Ovary (tissue), 9 donors: Measurements from ENCODE around the gene ICAM4. TPM values are rescaled to one million over a fixed set of nuclear protein-coding genes. Genes with fewer than 3 reads are reported as not detected.

Source experiments
- DNase-seq, 5 donors: peaks; one replicate each; pipeline ENCODE4 v3.0.0-alpha.2; 2019 to 2020
- H3K27ac ChIP-seq, 2 donors: fragments of 200-600 bp; one replicate each; pipeline versions ENCODE4 v1.5.1 to v1.8.0; 2019 to 2022
- H3K27me3 ChIP-seq: fragments of 200-600 bp; one replicate; pipeline ENCODE4 v1.8.0; 2022
- H3K36me3 ChIP-seq: fragments of 200-600 bp; sonication (generic); one replicate; pipeline ENCODE4 v1.5.1; 2019
- H3K4me1 ChIP-seq: one replicate; pipeline ENCODE4 v1.8.1; 2013; ENCODE audit warnings: mild to moderate bottlenecking, moderate library complexity; ENCODE audit not compliant: insufficient read depth
- H3K4me3 ChIP-seq: fragments of 200-600 bp; sonication (generic); one replicate; pipeline ENCODE4 v1.5.1; 2017
- H3K9me3 ChIP-seq, 2 donors: fragments of 200-600 bp in 1 of 2; sonication (generic) in 1 of 2; one replicate each; pipeline versions ENCODE4 v1.5.1 to v1.8.1; 2013 to 2019; ENCODE audit warnings: mild to moderate bottlenecking in 1 of 2, moderate library complexity in 1 of 2
- EP300 ChIP-seq: sonication (generic); formaldehyde crosslinking; IDR thresholded peaks from one replicate; pipeline ENCODE4 v1.6.1; 2017; ENCODE audit warnings: antibody characterized with exemption
- POLR2A ChIP-seq: fragments of 450-650 bp; IDR thresholded peaks from one replicate; pipeline ENCODE4 v1.6.1; 2017; ENCODE audit warnings: antibody characterized with exemption, mild to moderate bottlenecking, moderate library complexity
- WGBS, 3 donors: extraction: QIAGEN DNeasy Blood & Tissue Kit in 1 of 3; methylation state at CpG; one replicate each; pipeline versions ENCODE4 v1.1.5 to v1.1.7; 2013 to 2017; 5-methylcytosine and 5-hydroxymethylcytosine counted together
- intact Hi-C, 4 donors: fragments of 100-400 bp; cut with DNase I; formaldehyde crosslinking; loops; one replicate each; pipeline versions ENCODE4 v1.11.0 to v1.15.1; 2022 to 2023
- polyA plus RNA-seq, 2 donors: library from polyadenylated mRNA; stranded (reverse); fragments of 200-250 nt in 1 of 2; fragments of 350-450 nt in 1 of 2; fragmentation: Illumina TruSeq in 1 of 2; extraction: RNeasy Lipid Tissue Mini Kit (QIAGEN cat#74804) in 1 of 2; gene quantifications; one replicate each; pipeline ENCODE4 v1.2.3, GENCODE V29; 2013 to 2014
- total RNA-seq, 7 donors: library from RNA; depleted of rRNA in 2 of 7; stranded (reverse); fragments of >200 nt in 2 of 7; fragmentation: NEBNext Ultra II Directional in 3 of 7; extraction: Animal tissue kit (Norgen Biotek cat#: 25700) in 3 of 7; gene quantifications; one replicate each; pipeline versions ENCODE4 v1.1.0 to v1.2.4, GENCODE V29; 2016 to 2023
- TF ChIP-seq, protein P1 (sequence below), 3 donors: fragments of 450-650 bp in 2 of 3; fragments of 200-600 bp in 1 of 3; IDR thresholded peaks; one replicate each; pipeline versions ENCODE4 v1.5.1 to v1.8.0; 2016 to 2022; ENCODE audit warnings: antibody characterized with exemption in 3 of 3, mild to moderate bottlenecking in 1 of 3
- donor health status: DM: no; HTN: no; CAD: no; lungs with moderate emphysema.
- donor health status: DM: no; HTN: no; CAD: no.
- donor health status: Bipolar disorder and iron deficiency.
- donor health status: DM: yes; HTN: yes; CAD: no.
- donor health status: DM: no; HTN: no; CAD: no.
- donor health status: DM: yes; HTN: yes; CAD: no.

The ICAM4 gene
- total and polyA plus RNA-seq, 9 donors = 0.17 to 3.3 (median 0.47) TPM

GRCh38 chr19:10299545-10300458, 13.0 kb downstream of the ICAM4 start:
- Histone ChIP-seq H3K36me3 (no peaks in the 10 kb centered on the region), H3K9me3 (no peaks in the 10 kb centered on the region), H3K4me1 (peaks cover 5% of the 10 kb centered on the region), H3K27ac (no peak overlapping the region), H3K4me3 (no peak overlapping the region), H3K27me3 (no peaks in the 10 kb centered on the region)
- 38 to 47% (median 43%) methylated on average over 14 of the region's 14 CpGs for WGBS, 3 donors
- intact Hi-C loops = no loop called here
- no peak for TF ChIP-seq EP300
- TF ChIP-seq, protein P1, sequence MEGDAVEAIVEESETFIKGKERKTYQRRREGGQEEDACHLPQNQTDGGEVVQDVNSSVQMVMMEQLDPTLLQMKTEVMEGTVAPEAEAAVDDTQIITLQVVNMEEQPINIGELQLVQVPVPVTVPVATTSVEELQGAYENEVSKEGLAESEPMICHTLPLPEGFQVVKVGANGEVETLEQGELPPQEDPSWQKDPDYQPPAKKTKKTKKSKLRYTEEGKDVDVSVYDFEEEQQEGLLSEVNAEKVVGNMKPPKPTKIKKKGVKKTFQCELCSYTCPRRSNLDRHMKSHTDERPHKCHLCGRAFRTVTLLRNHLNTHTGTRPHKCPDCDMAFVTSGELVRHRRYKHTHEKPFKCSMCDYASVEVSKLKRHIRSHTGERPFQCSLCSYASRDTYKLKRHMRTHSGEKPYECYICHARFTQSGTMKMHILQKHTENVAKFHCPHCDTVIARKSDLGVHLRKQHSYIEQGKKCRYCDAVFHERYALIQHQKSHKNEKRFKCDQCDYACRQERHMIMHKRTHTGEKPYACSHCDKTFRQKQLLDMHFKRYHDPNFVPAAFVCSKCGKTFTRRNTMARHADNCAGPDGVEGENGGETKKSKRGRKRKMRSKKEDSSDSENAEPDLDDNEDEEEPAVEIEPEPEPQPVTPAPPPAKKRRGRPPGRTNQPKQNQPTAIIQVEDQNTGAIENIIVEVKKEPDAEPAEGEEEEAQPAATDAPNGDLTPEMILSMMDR (IDR thresholded peaks at IDR 0.05) = no peak
- TF ChIP-seq POLR2A = no peak
- DNase-seq = no peak

DNA sequence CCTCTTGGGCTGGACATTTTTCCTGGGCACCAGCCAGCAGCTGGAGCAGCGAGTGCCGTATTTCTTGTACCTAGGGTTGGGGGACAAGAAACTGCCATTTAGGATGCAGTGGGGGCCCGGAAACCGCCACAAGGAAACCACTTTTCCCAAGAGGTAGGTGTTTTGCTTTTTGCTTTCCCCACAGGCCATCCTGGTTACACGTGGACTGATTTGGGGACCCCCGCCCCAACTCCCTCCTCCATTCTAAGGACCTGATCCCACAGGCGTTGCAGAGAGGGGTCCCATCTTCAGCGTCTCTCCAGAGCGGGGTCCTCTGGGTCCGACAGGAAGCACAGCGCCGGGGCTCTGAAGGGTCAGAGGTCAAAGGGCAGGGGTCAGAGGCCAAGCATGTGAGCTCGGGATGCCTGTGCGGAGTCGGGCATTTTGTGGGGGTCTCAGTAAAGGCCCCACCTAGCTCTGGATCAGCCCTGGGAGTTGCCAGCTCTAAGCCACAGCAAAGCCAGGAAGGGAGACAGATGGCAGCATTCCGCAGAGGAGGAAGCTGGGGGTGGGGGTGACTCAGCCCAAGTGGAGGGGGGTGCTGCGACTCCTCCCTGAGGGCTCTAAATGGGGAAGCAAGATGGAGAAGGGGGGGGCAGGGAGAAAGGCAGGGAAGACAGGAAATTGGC, 18.5 kb downstream of the ICAM4 start:
- Histone ChIP-seq H3K36me3 (no peaks in the 10 kb centered on the region), H3K27ac (no peak overlapping the region), H3K9me3 (no peaks in the 10 kb centered on the region), H3K4me3 (no peak overlapping the region), H3K4me1 (no peaks in the 10 kb centered on the region), H3K27me3 (no peaks in the 10 kb centered on the region)
- intact Hi-C loops = no loop called here
- WGBS, 3 donors = 70 to 75% (median 72%) methylated on average over 17 of the region's 17 CpGs
- no peak for DNase-seq
- TF ChIP-seq POLR2A (no peak), EP300 (no peak)
- TF ChIP-seq, protein P1 (IDR thresholded peaks at IDR 0.05) = no peak

DNA sequence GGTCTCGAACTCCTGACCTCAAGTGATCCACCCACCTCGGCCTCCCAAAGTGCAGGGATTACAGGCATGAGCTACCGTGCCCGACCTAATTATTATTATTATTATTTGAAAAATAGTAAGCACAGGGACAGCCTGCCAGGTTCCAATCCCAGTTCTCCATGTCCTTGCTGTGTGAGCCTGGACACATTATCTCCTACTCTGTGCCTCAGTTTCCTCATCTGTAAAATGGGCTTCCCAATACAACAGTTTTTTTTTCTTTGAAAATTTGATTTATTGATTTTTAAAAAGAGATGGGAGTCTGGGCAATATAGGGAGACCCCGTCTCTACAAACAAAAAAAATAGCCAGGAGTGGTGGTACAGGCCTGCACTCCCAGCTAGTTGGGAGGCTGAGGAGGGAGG, 19.6 kb downstream of the ICAM4 start:
- H3K4me3 ChIP-seq = no peak overlapping the region
- intact Hi-C loops = no loop called here
- no peak for TF ChIP-seq POLR2A
- no peak for TF ChIP-seq EP300
- TF ChIP-seq, protein P1 (IDR thresholded peaks at IDR 0.05) = no peak
- H3K27ac ChIP-seq = no peak overlapping the region
- DNase-seq = no peak
- H3K36me3 ChIP-seq = no peaks in the 10 kb centered on the region
- 87 to 92% (median 91%) methylated on average over 5 of the region's 5 CpGs for WGBS, 3 donors
- no peaks in the 10 kb centered on the region for H3K9me3 ChIP-seq
- no peaks in the 10 kb centered on the region for H3K27me3 ChIP-seq
- H3K4me1 ChIP-seq = no peaks in the 10 kb centered on the region

DNA sequence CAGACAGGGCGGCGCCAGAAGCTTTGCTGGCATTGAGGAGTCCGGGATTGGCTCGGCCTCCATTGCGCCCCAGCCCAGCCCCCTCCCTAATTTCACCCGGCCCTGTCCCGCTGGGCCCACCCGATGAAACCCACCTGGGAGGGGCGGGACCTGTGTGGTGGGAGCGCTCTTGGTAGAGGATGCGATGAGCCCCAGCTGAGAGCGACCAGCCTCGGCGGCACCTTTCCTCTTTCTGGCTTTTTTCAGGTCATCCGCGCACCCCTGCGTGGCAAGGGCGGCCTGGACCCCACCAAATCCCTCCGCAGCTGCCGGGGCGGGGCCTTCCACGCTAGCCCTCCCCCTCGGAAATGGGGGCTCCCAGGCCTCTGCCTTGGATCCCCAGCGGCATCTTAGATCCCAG, 22.7 kb downstream of the ICAM4 start, which contains the start of gene ZGLP1:
ZGLP1 (minus strand) TSS at position 393 of the 400 bp plus-strand sequence.
- TF ChIP-seq, protein P1 (IDR thresholded peaks at IDR 0.05) = no peak
- no peak for TF ChIP-seq POLR2A
- TF ChIP-seq EP300 = no peak
- Histone ChIP-seq H3K4me1 (no peaks in the 10 kb centered on the region), H3K27me3 (no peaks in the 10 kb centered on the region), H3K4me3 (no peak within 1 kb of the TSS), H3K9me3 (no peaks in the 10 kb centered on the region), H3K27ac (no peak within 1 kb of the TSS), H3K36me3 (no peaks in the 10 kb centered on the region)
- intact Hi-C loops = no loop called here
- DNase-seq = no peak
- WGBS, 3 donors = 88 to 89% (median 88%) methylated on average over 24 of the region's 24 CpGs
